GM18870 (cell line): ENCODE results near the gene OPCML.

Source experiments
- ATAC-seq: cut with Tn5 transposase; IDR thresholded peaks from one replicate; pipeline ENCODE4 v1.9.1; 2021; ENCODE audit warnings: moderate library complexity; ENCODE audit not compliant: unreplicated experiment

Gene OPCML

DNA sequence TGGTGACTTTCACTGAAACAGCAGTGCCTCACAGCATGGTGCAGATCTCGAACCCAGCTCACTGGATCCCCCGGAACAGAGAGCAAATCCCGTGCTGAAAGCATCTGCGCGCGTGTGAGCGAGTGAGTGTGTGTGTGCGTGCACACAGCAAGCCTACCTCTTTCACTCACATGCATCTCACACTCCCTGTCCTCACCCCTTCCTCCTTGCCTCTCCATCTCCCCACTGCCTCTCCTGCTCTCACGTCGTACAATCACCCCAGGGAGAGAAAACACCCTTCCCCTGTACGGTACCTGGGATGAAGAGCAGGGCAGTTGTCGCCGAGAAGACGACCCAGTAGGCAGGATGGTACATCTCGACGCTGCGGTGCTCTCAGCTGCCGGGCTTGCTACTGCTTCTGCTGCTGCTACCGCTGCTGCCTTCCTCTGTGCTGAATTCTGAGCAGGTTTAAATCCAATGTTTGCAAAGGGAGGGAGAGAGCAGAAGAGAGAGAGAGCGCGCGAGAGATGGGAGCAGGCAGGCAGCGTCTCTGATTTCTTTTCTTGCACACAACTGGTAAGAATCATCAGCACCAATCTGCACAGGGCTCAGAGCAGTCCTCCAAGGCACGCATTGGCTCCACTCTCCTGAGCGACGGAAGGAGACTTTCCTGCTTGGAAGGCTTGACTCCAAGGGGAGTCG lies at the start of gene OPCML:
TSS of gene OPCML (minus strand) at position 531 of the 681 bp plus-strand sequence.
- no peak for ATAC-seq

DNA sequence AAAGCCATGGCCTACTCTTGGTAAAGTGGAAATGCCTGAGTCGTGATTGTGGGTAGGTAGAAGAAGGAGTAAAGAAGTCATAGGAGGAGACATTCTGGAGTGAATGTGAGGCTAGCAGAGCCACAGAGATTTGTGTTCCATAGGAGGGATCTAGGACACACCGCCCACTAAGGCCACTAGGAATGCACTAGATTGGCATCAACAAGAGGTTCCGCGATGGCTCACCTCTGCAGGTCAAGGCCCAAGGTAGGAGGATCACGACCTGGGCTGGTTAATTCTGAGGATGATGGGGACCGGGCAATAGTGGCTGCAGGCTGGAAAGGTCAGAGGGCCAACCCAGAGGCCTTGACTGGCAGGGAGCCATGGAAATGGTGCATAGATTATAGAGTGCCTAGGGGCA lies 48.8 kb upstream of the OPCML start:
- no peak for ATAC-seq

DNA sequence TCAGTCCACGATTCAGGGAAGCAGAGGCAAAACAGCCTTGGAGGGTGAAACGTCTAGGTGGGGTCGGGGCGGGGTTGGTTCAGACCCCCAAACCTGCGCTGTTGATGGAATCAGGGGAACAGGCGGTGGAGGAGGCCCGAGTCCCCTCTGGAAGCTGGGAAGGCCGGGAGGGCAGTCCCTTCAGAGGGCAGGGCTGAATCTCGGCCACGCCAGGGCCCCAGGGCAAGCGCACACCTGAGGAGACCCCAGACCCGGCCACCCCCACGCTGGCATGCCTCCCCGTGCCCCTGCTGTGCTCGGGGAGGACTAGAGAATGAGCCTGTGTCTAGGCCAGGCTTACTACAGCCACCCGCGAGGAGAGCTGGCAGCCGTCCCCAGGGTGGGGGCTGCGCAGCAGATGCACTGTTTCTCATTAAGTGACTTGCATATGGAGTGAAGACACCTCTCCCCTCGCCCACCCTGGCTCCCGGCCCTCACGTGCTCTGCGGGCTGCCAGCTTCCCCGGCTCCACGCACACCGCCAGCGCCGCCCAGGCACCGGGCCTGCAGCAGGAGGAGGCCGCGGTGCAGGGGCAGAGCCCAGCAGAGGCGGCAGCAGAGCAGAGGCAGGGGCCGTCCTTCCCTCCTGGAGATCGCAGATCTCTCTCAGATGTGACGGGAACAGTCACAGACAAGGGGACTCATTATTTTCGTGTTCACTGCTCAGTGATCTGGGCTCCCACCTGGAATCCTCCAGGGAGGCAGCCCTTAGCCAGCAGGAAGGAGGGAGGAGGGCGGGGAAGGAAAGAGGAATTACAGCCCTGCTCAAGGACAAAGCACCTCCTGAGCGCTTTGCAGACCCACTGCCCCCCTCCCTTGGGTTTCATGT lies 47.1 kb upstream of the OPCML start:
- ATAC-seq = no peak

DNA sequence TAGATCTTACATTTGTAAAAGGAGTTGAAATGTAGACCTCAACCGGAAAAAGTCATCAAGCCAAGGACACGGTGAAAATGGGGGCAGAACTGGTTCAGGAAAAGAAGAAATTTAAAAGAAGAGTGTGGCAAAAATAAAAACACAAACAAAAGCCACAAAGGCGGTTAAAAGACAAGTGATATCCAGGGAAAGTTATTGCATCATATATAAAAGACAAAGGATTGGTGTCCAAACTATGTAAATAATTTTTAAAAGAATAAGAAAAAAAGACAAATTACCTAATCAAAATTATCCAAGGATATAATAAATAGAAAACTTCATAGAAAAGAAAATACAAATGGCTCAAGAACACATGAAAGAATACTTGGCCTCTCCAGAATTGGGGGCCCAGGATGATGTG lies 45.1 kb upstream of the OPCML start:
- no peak for ATAC-seq

DNA sequence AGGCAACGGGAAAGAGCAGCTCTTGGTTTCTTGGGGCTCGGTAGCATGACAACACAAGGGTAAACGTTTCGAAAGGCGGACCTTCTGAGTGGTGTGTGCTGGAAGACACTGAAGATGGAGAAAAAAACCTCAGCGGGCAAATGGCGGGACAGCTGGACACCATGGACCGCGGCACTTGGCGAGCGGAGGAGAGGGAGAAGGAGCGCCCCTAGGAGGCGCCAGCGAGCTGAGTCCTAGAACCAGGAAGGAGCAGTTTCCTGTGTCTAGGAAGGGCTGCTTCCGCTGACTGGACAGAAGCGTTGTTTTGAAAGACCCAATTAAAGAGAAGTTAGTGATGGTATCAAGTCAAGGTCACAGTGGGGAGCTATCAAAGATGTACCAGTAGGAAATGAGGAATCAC lies 44.0 kb upstream of the OPCML start:
- no peak for ATAC-seq

DNA sequence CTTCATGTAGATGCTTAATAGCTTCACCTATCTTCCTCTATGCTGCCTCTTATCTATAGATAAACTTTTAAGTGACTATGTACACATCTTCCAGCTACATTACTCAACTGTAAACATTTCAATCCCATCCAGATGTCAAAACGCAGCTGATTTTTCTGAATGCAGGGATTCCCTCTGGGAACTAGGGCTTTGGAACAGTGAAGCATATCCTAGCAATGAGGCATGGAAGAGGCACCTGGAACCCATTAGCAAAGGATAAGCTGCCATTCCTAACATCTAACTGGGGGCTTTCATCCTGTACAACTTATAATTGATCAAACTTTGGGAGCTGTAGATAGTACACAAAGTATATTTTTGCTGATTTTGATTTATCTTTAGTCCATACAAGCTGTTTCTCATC lies 40.8 kb upstream of the OPCML start:
- no peak for ATAC-seq

DNA sequence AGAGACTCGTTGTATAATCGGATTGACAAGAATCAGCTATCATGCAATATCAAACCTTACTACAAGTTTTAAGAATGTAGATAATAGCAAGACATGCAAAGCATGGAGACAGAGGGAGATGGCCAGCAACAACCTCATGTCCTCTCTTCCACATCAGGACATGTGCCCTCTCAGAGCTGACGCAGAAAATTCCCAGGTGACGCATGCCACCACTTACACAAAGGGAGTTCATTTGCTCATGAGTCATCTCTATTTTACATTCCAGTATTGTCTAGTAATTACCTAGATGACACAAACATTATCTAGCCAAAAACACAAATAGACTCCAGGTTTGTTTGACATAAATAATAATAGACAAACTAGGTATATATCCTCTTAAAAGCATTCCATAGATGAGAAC lies 38.1 kb upstream of the OPCML start:
- no peak for ATAC-seq

DNA sequence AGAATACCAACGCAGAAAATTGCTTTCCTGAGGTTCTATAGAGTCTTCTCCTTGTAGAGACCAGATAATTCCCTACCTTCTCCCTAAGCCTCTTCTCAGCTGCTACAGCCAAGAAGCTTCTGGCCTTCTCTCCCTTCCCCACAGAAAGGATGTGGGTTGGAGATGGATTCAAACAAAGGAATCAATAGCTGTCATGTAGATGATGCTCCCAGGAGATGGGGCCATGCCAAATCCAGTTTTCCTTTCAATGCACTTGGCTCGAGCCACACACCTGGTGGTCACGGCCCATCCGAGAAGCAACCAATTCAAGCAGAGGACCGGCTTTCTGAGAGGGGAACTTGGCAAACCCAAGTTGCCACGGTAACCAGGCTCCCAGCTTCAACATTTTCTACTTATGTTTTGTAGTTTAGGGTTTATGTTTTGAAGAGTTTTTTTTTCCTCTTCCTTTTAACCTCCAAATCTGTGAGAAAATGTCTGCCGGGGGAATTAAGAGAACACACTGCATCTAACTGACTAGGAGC lies 31.3 kb upstream of the OPCML start:
- ATAC-seq = no peak

DNA sequence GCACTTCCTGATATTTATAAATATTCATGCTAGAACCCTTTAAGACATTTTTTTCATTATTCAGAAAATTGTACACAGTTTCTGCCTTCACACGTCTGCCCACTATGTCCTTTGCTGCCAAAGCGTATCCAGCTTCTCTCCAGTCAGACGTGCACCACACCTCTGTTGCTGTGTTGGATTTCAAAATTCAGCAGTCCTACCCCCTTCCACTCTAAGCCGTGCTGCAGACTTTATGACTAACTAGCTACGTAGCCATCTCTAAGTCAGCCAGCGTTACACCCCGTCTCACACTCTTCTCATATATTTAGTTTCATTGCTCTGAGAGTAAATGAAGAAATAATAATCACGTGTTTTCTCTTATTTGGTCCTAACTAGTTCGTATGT lies 28.2 kb upstream of the OPCML start:
- no peak for ATAC-seq

DNA sequence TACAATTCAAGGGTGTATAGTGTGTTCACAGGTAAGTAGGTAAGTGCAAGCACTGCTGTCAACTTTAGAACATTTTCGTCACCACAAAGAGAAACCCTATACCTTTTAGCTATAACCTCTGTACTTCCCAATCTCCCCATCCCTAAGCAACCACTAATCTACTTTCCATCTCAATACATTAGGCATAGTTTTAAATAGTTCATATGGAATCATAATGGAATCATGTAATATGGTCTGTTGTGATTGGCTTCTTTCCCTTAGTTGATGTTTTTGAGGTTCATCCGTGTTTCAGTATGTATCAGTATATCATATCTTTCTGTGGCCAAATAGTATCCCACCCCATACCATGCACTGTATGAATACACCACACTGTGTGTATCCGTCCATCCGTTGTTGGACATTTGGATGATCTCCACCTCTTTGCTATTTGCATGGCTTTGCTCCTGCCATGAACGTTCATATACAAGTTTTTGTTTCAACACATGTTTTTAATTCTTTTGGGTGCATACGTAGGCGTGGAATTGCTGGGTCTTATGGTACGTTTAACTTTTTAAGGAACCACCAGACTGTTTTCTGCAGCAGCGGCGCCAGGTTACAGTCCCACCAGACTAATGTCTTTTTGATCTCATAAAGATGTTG lies 27.7 kb upstream of the OPCML start:
- no peak for ATAC-seq

DNA sequence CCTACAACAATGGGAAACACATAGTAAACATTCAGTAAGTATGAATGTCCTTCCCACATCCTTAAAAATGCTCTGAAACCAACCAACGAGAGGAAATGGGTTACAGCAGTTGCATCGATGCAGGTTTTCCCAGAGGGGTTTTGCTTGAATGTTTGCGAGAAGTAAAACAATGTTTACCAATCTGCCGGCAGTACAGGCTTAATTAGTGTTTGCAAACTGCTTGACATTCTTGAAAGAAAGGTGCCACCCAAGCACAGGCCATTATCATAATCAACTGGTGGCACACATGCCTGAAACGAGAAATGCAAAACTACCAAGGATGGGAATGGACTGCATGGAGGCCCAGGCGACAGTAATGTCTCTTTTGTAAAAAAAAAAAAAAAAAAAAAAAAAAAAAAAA lies 27.1 kb upstream of the OPCML start:
- no peak for ATAC-seq

DNA sequence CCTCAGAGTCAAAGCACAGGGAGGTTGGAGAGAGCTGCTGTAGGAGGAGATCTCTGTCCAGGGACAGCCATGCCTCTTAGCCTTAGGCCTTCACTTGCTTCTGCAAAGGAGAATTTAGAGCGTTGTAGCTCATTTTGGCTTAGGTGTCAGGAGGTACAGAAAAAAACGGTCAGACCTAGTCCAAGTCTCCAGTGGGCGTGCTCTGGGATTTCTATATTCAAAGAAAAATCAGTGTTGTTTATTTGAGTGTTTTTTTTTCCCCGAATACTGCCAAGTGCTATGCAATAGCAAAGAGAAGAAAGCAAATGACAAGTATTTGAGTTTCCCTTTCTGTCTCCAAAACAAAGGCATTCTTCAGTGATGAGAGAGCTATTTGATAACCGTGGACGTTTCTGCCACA lies 22.7 kb upstream of the OPCML start:
- ATAC-seq = no peak

DNA sequence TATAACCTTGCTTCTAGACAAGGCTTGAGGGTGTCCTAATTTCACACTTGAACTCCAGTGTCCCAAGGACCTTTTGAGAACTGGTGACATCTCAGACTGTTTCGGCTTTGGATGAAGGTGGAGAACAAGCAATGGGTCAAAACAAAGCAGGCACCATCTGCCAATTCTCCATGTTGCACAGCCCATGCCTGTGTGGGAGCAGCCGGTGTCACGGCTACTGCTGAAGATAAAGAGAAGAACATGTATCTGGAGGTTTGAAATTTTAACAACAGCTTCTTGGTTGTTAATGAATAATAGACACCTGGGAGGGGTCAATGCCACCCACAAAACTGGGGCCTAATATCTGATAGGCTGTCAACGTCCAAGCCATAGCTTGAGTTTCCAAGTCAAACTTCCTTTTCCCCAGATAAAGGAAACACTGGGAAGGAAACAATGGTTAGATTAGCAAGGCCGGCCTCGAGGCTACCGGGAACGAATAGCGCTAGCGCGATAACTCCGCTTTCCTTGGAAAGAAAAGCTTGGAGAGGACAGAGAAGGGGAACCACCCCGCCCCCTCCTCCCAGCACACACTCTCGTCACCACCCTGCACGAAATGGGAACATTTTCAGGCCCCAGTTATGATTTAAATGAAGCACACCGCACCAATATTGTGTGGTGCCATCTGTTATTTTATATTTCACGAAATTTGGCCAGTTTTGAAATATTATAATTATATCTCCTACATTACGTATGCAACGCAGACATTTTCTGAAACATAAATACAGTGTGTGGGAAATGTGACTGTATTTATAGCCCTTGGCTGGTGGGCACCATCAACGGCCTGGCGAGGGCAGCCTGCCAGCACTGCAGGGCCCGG lies 21.8 kb upstream of the OPCML start:
- ATAC-seq = no peak

DNA sequence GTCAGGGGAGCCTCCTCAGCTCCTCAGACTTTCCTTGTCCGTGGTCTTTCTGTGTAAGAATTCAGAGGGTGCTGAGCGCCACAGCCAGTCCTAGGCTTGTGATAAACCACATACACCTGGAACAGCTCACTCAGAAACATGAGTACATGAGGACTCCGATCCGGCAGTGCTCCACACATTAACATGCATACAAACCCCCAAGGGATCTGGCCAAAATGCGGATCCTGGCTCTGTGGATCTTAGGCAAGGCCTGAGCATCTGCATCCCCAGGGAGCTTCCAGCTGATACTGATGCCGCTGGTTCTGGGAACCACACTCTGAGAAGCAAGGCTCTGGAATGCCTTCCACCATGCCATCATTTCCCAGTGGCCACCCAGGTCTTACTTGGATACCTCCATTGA lies 20.6 kb upstream of the OPCML start:
- no peak for ATAC-seq

DNA sequence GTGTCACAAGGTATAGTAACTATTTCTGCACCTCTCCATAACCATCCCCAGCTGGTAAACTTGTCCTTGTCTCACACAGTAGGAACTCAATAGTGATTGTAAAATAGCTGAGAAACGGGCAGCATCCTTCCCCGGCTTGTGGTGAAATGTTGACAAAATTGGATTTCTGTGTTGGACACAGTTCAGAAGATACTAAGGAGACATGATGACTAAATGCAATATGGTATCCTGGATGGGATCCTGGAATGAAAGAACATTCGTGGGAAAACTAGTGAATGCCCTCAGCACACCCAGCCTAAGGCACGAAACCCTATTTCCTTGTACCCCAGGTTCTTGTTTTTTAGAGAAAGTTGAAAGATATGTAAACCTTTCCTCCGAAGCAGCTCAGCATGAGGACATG lies 18.8 kb upstream of the OPCML start:
- no peak for ATAC-seq

DNA sequence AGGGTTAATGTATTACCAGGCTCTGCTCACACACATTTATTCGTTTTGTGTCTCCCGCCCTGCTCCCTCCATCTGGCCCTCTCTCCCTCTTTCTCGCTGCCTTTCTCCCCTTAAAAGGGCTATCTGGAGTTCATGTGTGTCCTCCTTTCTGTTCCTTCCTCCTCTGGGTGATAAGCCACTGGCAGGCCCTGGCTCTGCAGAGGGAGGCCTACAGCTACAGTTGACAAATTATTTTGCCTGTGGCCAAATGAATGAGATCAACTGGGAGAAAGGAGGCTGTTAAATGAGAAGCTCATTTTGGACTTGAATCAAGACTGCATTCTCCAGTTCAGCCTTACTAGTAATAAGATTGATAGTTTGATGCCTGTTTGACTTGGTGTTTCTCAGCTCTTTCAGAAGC lies 17.5 kb upstream of the OPCML start:
- ATAC-seq = no peak

DNA sequence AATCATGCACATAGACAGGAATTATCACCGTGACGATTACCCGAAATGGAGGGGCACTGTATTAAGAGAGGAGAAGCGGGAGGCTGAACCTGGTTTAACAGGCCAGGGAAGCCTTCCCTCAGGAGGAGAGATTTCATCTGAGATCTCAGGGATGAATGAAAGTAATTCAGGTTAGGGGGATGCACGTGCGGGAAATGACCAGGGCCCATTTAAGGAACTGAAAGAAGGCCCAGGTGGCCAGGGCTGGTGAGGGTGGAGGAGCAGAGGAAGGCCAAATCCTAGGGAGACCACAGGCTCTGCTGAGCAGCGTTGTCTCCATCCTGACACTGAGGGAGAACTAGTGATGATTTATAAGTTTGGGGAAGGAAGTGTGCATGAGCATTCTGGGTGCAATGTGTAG lies 16.3 kb upstream of the OPCML start:
- ATAC-seq = no peak

DNA sequence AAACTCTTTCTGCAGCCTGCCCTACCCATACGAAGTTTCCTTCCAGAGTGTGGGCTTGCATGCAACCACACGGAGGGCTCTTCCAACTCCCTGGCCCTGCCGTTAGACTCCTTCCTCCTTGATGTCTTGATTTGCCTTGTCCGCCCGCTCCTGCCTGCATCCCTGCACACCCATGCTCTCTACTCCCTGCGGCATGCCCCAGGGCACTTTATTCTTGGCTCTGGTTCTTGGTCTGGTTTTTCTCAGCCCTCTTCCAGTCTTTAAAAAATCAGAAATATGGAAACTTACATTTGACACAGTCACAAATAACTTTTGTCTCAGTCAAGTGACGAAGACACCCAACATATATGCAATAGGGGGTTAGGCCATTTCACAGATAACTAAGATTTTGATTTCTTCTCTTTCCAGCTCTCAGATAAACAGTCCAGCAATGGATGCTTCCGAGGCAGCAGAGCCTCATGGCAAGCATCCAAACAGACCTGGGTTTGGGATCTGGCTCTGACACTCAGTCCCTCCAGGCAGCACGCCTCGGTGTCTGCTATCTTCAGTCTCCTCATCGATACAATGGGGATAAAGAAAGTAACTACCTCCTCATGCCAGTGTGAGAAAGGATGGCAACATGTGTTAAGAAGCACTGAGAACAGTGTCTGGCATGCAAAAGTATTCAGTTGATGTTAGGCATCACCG lies 15.7 kb upstream of the OPCML start:
- no peak for ATAC-seq

DNA sequence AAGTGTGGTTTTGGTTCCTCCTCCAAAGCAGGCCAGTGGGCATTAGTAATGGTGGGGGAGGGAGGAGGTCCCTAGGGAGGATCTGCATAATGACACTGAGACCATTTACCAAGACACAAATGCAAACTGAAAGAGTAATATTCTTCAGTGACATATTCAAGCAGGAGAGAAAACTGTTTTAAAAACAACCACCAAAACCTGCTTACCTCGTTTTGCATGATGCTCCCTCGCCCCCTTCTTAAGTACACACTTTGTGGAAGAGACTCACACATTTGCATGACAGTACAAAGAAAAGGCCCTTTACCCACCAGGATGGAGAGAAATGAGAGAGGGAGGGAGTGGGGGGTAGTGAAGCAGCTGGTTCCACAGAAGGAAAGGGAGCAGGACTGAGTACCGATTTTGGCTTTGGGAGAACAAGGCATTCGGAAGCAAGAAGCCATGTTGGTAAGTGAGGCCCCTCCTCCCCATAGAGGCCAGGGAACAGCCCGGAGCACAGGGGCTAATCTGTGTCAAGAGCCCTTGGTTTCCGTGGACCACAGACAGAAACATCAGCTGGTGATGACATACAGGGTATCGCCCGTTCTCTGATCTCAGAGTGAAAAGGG lies 13.0 kb upstream of the OPCML start:
- ATAC-seq = no peak

DNA sequence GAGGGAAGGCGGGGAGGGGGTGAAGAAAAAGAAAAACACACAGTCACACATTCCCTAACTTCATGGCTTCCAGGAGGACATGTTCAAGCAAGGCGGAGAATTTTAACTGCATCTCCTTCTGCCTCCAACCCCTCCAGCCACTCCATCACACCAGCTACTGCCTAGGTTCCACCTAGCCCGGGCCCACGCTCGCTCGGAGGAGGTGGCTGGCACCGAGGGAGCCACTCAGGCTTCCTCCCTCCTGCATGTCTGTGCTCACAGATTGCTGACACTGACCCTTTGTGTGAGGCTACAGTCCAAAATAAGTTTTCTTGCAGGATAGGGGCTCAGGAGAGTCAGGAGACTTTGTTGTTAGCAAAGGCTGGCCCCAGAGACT lies 9.4 kb upstream of the OPCML start:
- no peak for ATAC-seq
